ENCODE measurements around the gene FGF11.
A peak's percentile ranks its signal among the peaks of the same experiment; 100 is the strongest.
"Not testable (repeated sequence)": the region's sequence is repeated elsewhere in the genome, so short reads cannot be mapped to it uniquely, and the experiment has no call there.

The FGF11 gene

DNA sequence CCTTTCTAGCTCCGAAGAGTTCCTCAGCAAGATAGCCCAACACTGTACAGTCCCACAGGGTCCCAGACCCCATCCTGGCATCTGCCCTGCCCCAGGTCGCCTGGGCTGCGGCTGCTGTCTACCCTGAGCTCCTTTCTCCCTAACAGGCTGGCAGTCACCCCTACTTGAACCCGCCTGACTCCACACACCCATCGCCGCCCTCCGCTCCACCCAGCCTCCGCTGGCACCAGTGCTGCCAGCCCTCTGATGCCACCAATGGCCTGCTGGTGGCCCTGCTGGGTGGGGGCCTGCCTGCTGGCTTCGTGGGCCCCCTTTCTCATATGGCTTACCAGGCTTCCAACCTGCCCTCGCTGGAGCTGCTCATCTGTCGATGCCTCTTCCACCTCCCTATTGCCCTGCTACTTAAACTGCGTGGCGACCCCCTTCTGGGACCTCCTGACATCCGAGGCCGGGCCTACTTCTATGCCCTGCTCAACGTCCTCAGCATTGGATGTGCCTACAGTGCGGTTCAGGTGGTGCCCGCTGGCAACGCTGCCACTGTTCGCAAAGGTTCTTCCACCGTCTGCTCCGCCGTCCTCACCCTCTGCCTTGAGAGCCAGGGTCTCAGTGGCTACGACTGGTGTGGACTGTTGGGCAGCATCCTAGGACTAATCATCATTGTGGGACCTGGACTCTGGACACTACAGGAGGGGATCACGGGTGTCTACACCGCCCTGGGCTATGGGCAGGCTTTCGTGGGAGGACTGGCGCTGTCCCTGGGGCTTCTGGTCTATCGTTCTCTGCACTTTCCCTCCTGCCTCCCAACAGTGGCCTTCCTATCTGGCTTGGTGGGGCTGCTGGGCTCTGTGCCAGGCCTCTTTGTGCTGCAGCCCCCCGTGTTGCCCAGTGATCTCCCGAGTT is 42.8 kb downstream of the FGF11 start:
- not testable (repeated sequence) for DNase-seq

DNA sequence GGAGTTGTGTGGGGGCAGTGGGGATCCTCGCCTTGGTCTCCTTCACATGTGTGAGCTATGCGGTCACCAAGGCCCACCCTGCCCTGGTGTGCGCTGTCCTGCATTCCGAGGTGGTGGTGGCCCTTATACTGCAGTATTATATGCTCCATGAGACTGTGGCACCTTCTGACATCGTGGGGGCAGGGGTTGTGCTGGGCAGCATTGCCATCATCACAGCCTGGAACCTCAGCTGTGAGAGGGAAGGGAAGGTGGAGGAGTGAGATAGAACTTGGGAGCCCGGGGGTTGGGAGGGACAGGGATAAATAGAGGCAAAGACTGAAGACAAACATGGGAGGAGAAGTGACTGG is 43.4 kb downstream of the FGF11 start:
- not testable (repeated sequence) for DNase-seq

DNA sequence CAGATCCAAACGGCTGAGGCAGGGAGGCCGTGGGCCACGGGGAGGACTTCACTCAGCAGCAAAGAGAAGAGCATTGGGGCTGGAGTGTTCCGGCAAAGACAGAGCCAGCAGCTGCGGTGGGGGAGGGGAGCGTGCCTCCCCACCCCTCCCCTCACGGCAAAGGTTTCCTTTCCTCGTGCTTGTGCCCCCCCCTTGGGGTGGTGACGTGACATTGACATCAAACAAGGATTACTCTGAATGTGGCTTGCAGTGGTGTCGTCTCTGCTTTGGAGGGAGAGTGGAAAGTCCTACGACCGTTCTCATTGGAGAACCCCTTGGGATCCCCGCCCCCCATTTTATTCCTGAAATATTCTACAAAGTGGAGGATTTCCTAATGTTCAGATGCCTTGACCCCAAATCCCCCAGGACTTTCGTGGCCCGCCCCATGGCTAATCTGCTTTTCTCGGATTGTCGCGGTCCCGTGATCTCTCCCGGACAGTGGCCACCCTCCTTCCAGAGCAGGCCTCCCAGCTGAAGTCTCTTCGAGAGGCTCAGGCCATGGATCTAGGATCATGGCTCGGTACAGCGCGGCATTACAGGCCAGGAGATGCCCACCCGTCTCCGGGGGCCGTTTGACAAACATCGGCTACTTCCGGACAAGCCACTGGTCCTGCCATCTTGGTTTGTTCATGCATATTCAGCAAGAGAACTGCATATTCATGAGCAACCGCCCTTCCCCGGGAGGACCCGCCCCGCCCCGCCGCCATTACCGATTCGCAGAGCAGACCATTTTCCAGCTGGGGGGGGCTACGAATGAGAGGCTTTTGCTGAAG is 44.1 kb downstream of the FGF11 start:
- peak; percentile 87 for DNase-seq

DNA sequence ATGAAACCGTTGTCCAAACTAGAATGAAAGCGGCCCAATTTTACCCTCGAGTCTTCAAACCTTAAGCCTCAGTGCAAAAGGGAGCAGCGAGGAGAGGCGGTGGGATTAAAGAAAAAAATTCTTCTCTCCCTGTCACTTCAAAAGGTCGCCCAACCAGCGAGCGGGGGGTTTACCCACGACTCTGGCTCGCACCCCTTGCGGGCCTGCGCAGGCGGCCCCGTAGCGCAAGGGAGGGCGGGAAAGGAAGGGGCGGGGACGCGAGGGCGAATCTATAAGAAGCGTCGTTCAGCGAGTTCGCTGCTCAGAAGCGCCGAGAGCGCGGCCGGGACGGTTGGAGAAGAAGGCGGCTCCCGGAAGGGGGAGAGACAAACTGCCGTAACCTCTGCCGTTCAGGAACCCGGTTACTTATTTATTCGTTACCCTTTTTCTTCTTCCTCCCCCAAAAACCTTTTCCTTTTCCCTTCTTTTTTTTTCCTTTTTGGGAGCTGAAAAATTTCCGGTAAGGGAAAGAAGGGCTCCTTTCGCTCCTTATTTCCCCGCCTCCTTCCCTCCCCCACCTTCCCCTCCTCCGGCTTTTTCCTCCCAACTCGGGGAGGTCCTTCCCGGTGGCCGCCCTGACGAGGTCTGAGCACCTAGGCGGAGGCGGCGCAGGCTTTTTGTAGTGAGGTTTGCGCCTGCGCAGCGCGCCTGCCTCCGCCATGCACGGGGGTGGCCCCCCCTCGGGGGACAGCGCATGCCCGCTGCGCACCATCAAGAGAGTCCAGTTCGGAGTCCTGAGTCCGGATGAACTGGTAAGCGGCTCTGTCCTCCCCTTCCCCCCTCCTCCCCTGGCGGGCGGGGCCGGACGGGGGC is 45.0 kb downstream of the FGF11 start, which contains the start of gene POLR2A:
Gene POLR2A, plus strand, starts transcription at position 300 of the 852 bp plus-strand sequence.
- DNase-seq, result peak; percentile 91

DNA sequence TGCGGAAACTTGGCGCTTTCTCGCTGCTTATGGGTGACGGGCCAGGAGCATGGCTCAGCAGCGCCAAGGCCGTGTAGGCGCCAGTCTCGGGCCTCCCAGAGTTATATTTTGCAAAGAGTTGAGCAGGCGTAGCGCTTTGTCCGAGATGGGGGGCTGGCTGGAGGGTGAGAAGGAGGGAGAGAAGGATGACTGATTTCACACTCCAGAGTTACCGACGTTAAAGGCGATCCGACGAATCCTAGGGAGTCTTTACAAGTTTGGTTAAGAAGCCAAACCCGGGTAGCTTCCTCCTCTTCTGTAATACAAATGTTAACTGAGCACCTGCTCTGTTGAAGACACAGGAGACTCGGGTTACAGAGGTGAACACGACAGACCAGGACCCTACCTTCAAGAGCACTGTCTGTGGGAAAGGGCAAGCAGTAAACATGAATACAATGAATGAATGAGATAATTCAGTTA is 45.6 kb downstream of the FGF11 start:
- no peak for DNase-seq

DNA sequence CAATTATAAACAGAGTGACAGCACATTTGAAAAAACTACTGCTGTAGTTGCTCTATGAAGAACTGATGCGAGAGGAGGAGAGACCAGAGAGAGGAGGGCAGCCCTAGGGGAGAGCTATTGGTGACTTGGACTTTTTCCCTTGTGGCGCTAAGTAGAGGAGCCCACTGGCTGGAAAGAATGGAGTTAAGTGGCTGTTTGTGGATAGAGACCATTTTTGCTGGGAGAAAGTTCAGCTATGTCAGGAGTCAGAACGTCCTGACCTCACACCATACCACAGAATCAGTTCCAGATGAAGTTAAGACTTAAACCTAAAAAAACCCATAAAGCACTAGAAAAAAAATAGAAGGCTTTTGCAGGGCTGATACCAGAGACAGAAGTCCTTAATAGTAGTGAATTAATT is 46.9 kb downstream of the FGF11 start:
- no peak for DNase-seq

DNA sequence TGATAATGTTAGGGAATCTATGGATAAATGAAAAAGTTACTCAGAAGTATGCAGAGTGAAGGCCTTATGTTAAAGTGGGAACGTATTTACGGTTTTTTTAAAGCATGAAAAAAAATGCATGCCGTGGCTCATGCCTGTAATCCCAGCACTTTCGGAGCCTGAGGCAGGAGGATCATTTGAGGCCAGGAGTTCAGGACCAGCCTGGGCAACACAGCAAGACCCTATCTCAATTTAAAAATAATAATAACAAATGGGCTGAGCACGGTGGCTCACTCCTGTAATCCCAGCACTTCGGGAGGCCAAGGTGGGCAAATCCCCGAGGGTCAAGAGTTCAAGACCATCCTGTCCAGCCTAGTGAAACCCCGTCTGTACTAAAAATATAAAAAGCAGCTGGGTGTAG is 50.8 kb downstream of the FGF11 start:
- DNase-seq, result no peak

DNA sequence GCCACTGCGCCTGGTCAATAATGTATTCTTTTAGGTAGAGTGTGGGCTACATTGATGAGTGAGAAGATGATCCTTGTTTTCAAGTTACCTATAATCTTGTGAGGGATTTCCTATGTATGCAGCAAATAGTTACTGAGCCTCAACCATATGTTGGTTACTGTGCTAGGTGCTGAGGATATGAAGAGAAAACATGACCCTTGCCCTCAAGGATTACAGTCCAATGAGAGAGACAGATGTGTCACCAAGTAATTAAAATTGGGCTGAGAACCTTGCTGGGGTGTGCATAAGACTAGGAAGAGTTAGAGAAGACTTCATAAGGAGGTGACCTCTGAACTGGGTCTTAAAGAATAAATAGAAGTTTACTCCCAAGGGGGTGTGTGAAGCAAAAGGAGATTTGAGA is 52.3 kb downstream of the FGF11 start:
- DNase-seq, result no peak

DNA sequence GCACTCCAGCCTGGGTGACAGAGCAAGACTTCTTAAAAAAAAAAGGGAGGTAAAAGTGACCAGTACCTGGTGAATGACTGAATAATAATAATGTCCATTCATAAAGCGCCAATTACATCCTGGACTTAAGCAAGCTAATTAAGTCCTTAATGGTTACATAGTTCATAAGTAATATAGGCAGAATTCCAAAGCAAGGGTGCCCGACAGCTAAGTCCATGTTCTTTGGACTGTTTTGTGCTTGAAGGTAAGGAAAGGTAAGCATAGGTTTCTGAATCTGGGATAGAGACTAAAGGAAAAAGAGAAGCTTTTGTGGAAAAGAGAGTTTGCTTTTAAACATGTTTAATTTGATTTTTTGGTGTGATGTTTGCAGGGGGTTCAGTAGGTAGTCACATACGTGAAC is 54.6 kb downstream of the FGF11 start:
- no peak for DNase-seq

All from NCI-H345 (cell line).